Mesothelial cell of epicardium (in vitro differentiated cells): Measurements from ENCODE around the gene CCNY. TPM values are rescaled to one million over a fixed set of nuclear protein-coding genes. Genes with fewer than 3 reads are reported as not detected.
"Not testable (repeated sequence)": the region's sequence is repeated elsewhere in the genome, so short reads cannot be mapped to it uniquely, and the experiment has no call there.

Experiments
- DNase-seq, 2 experiments: peaks; one replicate each; pipeline ENCODE4 v3.0.0; 2021; ENCODE audit warnings: low spot score in 2 of 2; ENCODE audit not compliant: unreplicated experiment in 2 of 2
- H3K27ac Mint-ChIP-seq: 2 replicates; pipeline ENCODE4 v1.8.0; 2021; ENCODE audit warnings: mixed read lengths
- H3K27me3 Mint-ChIP-seq: 2 replicates; pipeline ENCODE4 v1.8.0; 2021; ENCODE audit warnings: low read depth, mixed read lengths
- H3K36me3 Mint-ChIP-seq: 2 replicates; pipeline ENCODE4 v1.8.0; 2021; ENCODE audit warnings: mixed read lengths
- H3K4me1 Mint-ChIP-seq: 2 replicates; pipeline ENCODE4 v1.8.0; 2021; ENCODE audit warnings: mixed read lengths
- H3K4me3 Mint-ChIP-seq: 2 replicates; pipeline ENCODE4 v1.8.0; 2021; ENCODE audit warnings: mild to moderate bottlenecking, moderate library complexity, mixed read lengths
- H3K9me3 Mint-ChIP-seq: 2 replicates; pipeline ENCODE4 v1.8.0; 2021; ENCODE audit warnings: mixed read lengths
- CTCF ChIP-seq: fragments of 200-600 bp; sonication (generic); IDR thresholded peaks from one replicate; pipeline ENCODE4 v1.5.0; 2021; ENCODE audit warnings: antibody characterized with exemption; ENCODE audit not compliant: unreplicated experiment
- total RNA-seq: library from RNA; stranded (reverse); gene quantifications from 3 replicates; pipeline ENCODE4 v1.2.1, GENCODE V29; 2021

The CCNY gene
- total RNA-seq, 1 donor from 2014 or later, result 75.4 TPM

GRCh38 chr10:35415505-35415904 lies 79.2 kb downstream of the CCNY start:
- H3K27me3 Mint-ChIP-seq, result no peaks in the 10 kb centered on the region

GRCh38 chr10:35416619-35417312 lies 80.5 kb downstream of the CCNY start:
- DNase-seq, result no peak
- TF ChIP-seq CTCF, result no peak
- H3K27me3 Mint-ChIP-seq, result no peaks in the 10 kb centered on the region
- no peaks in the 10 kb centered on the region for H3K9me3 Mint-ChIP-seq
- H3K4me3 Mint-ChIP-seq, result no peak overlapping the region
- H3K27ac Mint-ChIP-seq, result peak overlapping the region; percentile 32
- H3K36me3 Mint-ChIP-seq, result no peaks in the 10 kb centered on the region
- H3K4me1 Mint-ChIP-seq, result peaks cover 13% of the 10 kb centered on the region

More at GRCh38 chr10:35415505-35415904, 79.2 kb downstream of the CCNY start:
- no peak for TF ChIP-seq CTCF
- DNase-seq, result no peak
- Mint-ChIP-seq H3K9me3 (no peaks in the 10 kb centered on the region), H3K36me3 (no peaks in the 10 kb centered on the region), H3K4me3 (no peak overlapping the region), H3K4me1 (peaks cover 9% of the 10 kb centered on the region), H3K27ac (no peak overlapping the region)

- DNase-seq, result no peak
- TF ChIP-seq CTCF, result no peak
- H3K4me1 Mint-ChIP-seq, result peaks cover 15% of the 10 kb centered on the region
- H3K27ac Mint-ChIP-seq, result no peak overlapping the region
- H3K27me3 Mint-ChIP-seq, result no peaks in the 10 kb centered on the region
- H3K36me3 Mint-ChIP-seq, result no peaks in the 10 kb centered on the region
- H3K4me3 Mint-ChIP-seq, result no peak overlapping the region
- H3K9me3 Mint-ChIP-seq, result no peaks in the 10 kb centered on the region
These were observed 81.0 kb downstream of the CCNY start for GRCh38 chr10:35417313-35417625.

GRCh38 chr10:35417795-35418194 lies 81.5 kb downstream of the CCNY start:
- DNase-seq, result no peak
- H3K4me3 Mint-ChIP-seq, result no peak overlapping the region
- no peaks in the 10 kb centered on the region for H3K9me3 Mint-ChIP-seq
- H3K36me3 Mint-ChIP-seq, result no peaks in the 10 kb centered on the region
- H3K27ac Mint-ChIP-seq, result peak overlapping the region; percentile 28
- peaks cover 17% of the 10 kb centered on the region for H3K4me1 Mint-ChIP-seq
- no peak for TF ChIP-seq CTCF
- H3K27me3 Mint-ChIP-seq, result no peaks in the 10 kb centered on the region

- not testable (repeated sequence) for H3K4me3 Mint-ChIP-seq, H3K9me3 Mint-ChIP-seq
- peaks cover 17% of the 10 kb centered on the region for H3K4me1 Mint-ChIP-seq
These were observed 82.3 kb downstream of the CCNY start for GRCh38 chr10:35418580-35418979.

GRCh38 chr10:35420044-35420443 lies 83.7 kb downstream of the CCNY start:
- Mint-ChIP-seq H3K4me1 (peaks cover 17% of the 10 kb centered on the region), H3K9me3 (no peaks in the 10 kb centered on the region), H3K4me3 (no peak overlapping the region), H3K27ac (no peak overlapping the region), H3K36me3 (no peaks in the 10 kb centered on the region), H3K27me3 (no peaks in the 10 kb centered on the region)
- no peak for DNase-seq
- no peak for TF ChIP-seq CTCF

More at GRCh38 chr10:35418580-35418979, 82.3 kb downstream of the CCNY start:
- not testable (repeated sequence) for H3K27me3 Mint-ChIP-seq, DNase-seq, H3K27ac Mint-ChIP-seq, H3K36me3 Mint-ChIP-seq
